Neuronal stem cell (in vitro differentiated cells): Measurements from ENCODE around the gene EFR3B.

Experiments
- DNase-seq: peaks from one replicate; pipeline ENCODE4 v3.0.0-alpha.2; 2013; ENCODE audit warnings: low spot score
- H2AFZ ChIP-seq: one replicate; pipeline ENCODE4 v1.6.1; 2013; ENCODE audit warnings: mild to moderate bottlenecking, low read length, inconsistent platforms
- H2AK5ac ChIP-seq: 2 replicates; pipeline ENCODE4 v1.6.1; 2013; ENCODE audit warnings: low read depth, mild to moderate bottlenecking, inconsistent platforms, low read length, moderate library complexity, mixed read lengths
- H2BK120ac ChIP-seq: 2 replicates; pipeline ENCODE4 v1.6.1; 2013; ENCODE audit warnings: low read depth, mild to moderate bottlenecking, inconsistent platforms, low read length, moderate library complexity, mixed read lengths
- H2BK12ac ChIP-seq: one replicate; pipeline ENCODE4 v1.6.1; 2013; ENCODE audit warnings: low read length, inconsistent platforms
- H2BK15ac ChIP-seq: 2 replicates; pipeline ENCODE4 v1.6.1; 2013; ENCODE audit warnings: mild to moderate bottlenecking, low read length, inconsistent platforms, mixed read lengths
- H2BK5ac ChIP-seq: one replicate; pipeline ENCODE4 v1.6.1; 2013; ENCODE audit warnings: inconsistent platforms, mild to moderate bottlenecking, low read length, moderate library complexity
- H3K14ac ChIP-seq: one replicate; pipeline ENCODE4 v1.6.1; 2013; ENCODE audit warnings: low read length, inconsistent platforms
- H3K18ac ChIP-seq: 2 replicates; pipeline ENCODE4 v1.6.1; 2013; ENCODE audit warnings: low read length, inconsistent platforms
- H3K23ac ChIP-seq: 2 replicates; pipeline ENCODE4 v1.6.1; 2013; ENCODE audit warnings: low read depth, mild to moderate bottlenecking, mixed read lengths, low read length, inconsistent platforms; ENCODE audit not compliant: poor library complexity
- H3K27ac ChIP-seq: replicated peaks from 3 replicates; pipeline ENCODE4 v1.5.1; 2013; ENCODE audit warnings: low read length, inconsistent platforms
- H3K27me3 ChIP-seq, 3 experiments: 2 replicates each; pipeline ENCODE4 v1.6.1; 2013; ENCODE audit warnings: low read length in 3 of 3, mild to moderate bottlenecking in 2 of 3, inconsistent platforms in 1 of 3, low read depth in 1 of 3, mixed read lengths in 1 of 3, moderate library complexity in 1 of 3; ENCODE audit not compliant: control insufficient read depth in 3 of 3, insufficient read depth in 3 of 3
- H3K36me3 ChIP-seq, 2 donors: replicated peaks in 1 of 2; 2 replicates each; pipeline ENCODE4 v1.6.1; 2013; ENCODE audit warnings: low read length in 2 of 2; ENCODE audit not compliant: control insufficient read depth in 2 of 2, insufficient read depth in 2 of 2
- H3K4ac ChIP-seq: 2 replicates; pipeline ENCODE4 v1.6.1; 2013; ENCODE audit warnings: inconsistent platforms, mild to moderate bottlenecking, low read length, moderate library complexity
- H3K4me1 ChIP-seq, 2 donors: 1 replicate in 1 of 2; 2 replicates in 1 of 2; pipeline ENCODE4 v1.6.1; 2013; ENCODE audit warnings: low read length in 2 of 2, low read depth in 1 of 2; ENCODE audit not compliant: control insufficient read depth in 2 of 2, insufficient read depth in 1 of 2
- H3K4me2 ChIP-seq: one replicate; pipeline ENCODE4 v1.6.1; 2013; ENCODE audit warnings: mild to moderate bottlenecking, low read length, inconsistent platforms; ENCODE audit not compliant: insufficient read depth, poor library complexity, severe bottlenecking
- H3K4me3 ChIP-seq, 2 donors: 2 replicates each; pipeline ENCODE4 v1.5.1; 2013; ENCODE audit warnings: low read length in 2 of 2, mild to moderate bottlenecking in 2 of 2, inconsistent platforms in 1 of 2, moderate library complexity in 1 of 2
- H3K79me1 ChIP-seq: one replicate; pipeline ENCODE4 v1.6.1; 2013; ENCODE audit warnings: low read depth, mild to moderate bottlenecking, inconsistent platforms, low read length, moderate library complexity
- H3K9ac ChIP-seq: one replicate; pipeline ENCODE4 v1.6.1; 2013; ENCODE audit warnings: mild to moderate bottlenecking, low read depth, low read length, inconsistent platforms; ENCODE audit not compliant: poor library complexity
- H3K9me3 ChIP-seq, 2 donors: replicated peaks in 1 of 2; 2 replicates each; pipeline versions ENCODE3 to v1.6.1; 2013; ENCODE audit warnings: low read length in 2 of 2, mild to moderate bottlenecking in 2 of 2, inconsistent platforms in 1 of 2, low read depth in 1 of 2, mixed read lengths in 1 of 2, moderate library complexity in 1 of 2; ENCODE audit not compliant: control insufficient read depth in 2 of 2, insufficient read depth in 1 of 2
- H4K8ac ChIP-seq: one replicate; pipeline ENCODE4 v1.6.1; 2013; ENCODE audit warnings: low read depth, mild to moderate bottlenecking, inconsistent platforms, low read length, moderate library complexity
- H4K91ac ChIP-seq: one replicate; pipeline ENCODE4 v1.6.1; 2013; ENCODE audit warnings: low read length, low read depth, mild to moderate bottlenecking, inconsistent platforms; ENCODE audit not compliant: poor library complexity
- WGBS, 2 donors: extraction: QIAGEN DNeasy Blood & Tissue Kit; methylation state at CpG; one replicate each; pipeline ENCODE4 v1.1.7; 2013; ENCODE audit warnings: missing lambda C conversion rate in 2 of 2, mixed read lengths in 1 of 2; ENCODE audit not compliant: insufficient read length in 2 of 2, insufficient replicate concordance in 1 of 2; ENCODE audit errors: extremely low coverage in 2 of 2; 5-methylcytosine and 5-hydroxymethylcytosine counted together

The EFR3B gene

DNA sequence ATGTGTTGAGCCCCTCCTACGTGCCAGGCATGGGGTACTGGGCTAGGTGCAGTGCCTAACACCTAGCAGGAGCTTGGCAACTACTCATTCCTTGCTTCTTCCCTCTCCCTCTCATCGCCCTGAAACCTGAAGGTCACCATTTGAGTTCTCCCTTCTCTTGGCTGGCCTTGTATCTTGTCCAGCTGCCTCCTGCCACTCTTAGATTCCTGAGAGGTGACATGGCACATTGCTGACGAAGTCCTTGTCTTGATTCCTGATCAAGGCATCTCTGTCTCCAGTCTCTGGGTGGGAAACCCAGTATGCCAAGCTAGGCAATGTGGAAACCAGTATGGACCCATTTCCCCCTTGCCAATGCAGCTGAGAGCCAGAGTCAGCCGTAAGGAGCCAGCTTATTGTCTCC is 9.0 kb upstream of the EFR3B start:
- H3K27ac ChIP-seq, result no peak overlapping the region
- H3K18ac ChIP-seq, result no peak overlapping the region
- no peaks in the 10 kb centered on the region for H3K79me1 ChIP-seq
- H3K9me3 ChIP-seq, result peaks cover 0 to 5% of the 10 kb centered on the region in 2 donors
- no peak overlapping the region for H4K8ac ChIP-seq
- no peak overlapping the region for H3K9ac ChIP-seq
- no peak overlapping the region for H3K23ac ChIP-seq
- peaks cover 3 to 8% of the 10 kb centered on the region in 2 donors for H3K4me1 ChIP-seq
- no peak overlapping the region for H2AK5ac ChIP-seq
- H2BK12ac ChIP-seq, result no peak overlapping the region
- no CpG with 5 or more reads among the region's 4 CpGs for WGBS, 2 donors
- no peak for DNase-seq
- H3K4me2 ChIP-seq, result no peak overlapping the region
- no peak overlapping the region for H3K14ac ChIP-seq
- H3K36me3 ChIP-seq, result no peaks in the 10 kb centered on the region
- no peak overlapping the region for H2BK120ac ChIP-seq
- no peak overlapping the region for H2BK5ac ChIP-seq
- no peak overlapping the region for H2BK15ac ChIP-seq
- H3K27me3 ChIP-seq, result peaks cover 0 to 32% (median 0%) of the 10 kb centered on the region in 3 experiments
- no peak overlapping the region for H3K4me3 ChIP-seq
- H2AFZ ChIP-seq, result no peak overlapping the region
- H4K91ac ChIP-seq, result no peak overlapping the region
- H3K4ac ChIP-seq, result no peak overlapping the region

DNA sequence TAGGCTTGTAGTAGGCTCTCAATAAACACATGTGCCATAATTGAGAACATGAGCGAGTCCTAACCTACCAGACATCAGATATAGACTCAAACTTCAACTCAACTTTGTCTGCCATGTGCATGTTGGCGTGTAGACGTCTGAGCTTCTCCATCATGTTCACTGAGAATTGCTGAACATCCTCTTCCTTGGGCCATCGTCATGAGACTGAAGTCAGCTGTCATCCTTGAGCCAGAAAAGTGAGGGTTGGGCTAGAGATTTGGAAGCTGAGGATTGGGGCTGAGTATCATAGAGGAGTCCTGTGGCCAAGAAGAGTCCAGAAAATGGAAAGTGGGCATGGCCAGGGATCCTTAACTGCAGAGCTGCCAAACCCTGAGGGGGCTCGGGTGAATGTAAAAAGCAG is 7.8 kb upstream of the EFR3B start:
- Histone ChIP-seq H3K36me3 (no peaks in the 10 kb centered on the region), H3K23ac (no peak overlapping the region), H3K79me1 (no peaks in the 10 kb centered on the region), H2AFZ (no peak overlapping the region), H3K27ac (no peak overlapping the region), H2BK12ac (no peak overlapping the region), H3K14ac (no peak overlapping the region), H4K8ac (no peak overlapping the region), H3K18ac (no peak overlapping the region), H3K9ac (no peak overlapping the region), H4K91ac (no peak overlapping the region), H2BK5ac (no peak overlapping the region), H2BK15ac (no peak overlapping the region), H3K4me3 (no peak overlapping the region), H3K9me3 (peaks cover 0 to 5% of the 10 kb centered on the region in 2 donors), H3K4me2 (no peak overlapping the region), H3K4me1 (peaks cover 3 to 8% of the 10 kb centered on the region in 2 donors), H3K4ac (no peak overlapping the region), H3K27me3 (peaks cover 0 to 43% (median 0%) of the 10 kb centered on the region in 3 experiments), H2AK5ac (no peak overlapping the region), H2BK120ac (no peak overlapping the region)
- no peak for DNase-seq
- no CpG with 5 or more reads among the region's 5 CpGs for WGBS, 2 donors

GRCh38 chr2:25035537-25036220 is 6.2 kb upstream of the EFR3B start:
- Histone ChIP-seq H3K4me2 (no peak overlapping the region), H3K36me3 (no peaks in the 10 kb centered on the region), H2AFZ (no peak overlapping the region), H2BK15ac (no peak overlapping the region), H2BK12ac (no peak overlapping the region), H3K27ac (no peak overlapping the region), H3K4ac (no peak overlapping the region), H3K4me3 (no peak overlapping the region), H3K79me1 (no peaks in the 10 kb centered on the region), H3K23ac (no peak overlapping the region), H2BK5ac (no peak overlapping the region), H3K27me3 (peaks cover 0 to 55% (median 2%) of the 10 kb centered on the region in 3 experiments), H2BK120ac (no peak overlapping the region), H3K18ac (no peak overlapping the region), H3K4me1 (peaks cover 3 to 8% of the 10 kb centered on the region in 2 donors), H4K91ac (no peak overlapping the region), H4K8ac (no peak overlapping the region), H3K14ac (no peak overlapping the region), H3K9me3 (peaks cover 0 to 5% of the 10 kb centered on the region in 2 donors), H3K9ac (no peak overlapping the region), H2AK5ac (no peak overlapping the region)
- no CpG with 5 or more reads among the region's 12 CpGs for WGBS, 2 donors
- no peak for DNase-seq

DNA sequence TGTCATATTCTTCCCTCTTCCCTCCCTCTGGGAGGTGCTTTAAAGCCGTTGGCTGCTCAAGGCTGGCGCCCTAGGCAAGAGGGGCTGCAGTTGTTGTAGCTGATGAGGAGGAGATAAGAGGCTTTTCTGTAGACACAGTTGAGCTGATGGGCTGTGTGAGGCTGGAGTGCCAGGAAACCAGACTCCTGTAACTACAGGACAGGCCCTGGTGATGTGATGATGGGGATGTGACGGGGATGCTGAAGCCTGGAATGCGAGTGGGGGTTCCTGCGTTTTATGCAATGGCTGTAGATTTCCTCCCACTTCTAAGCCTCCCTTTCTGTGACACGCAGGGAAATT is 5.7 kb upstream of the EFR3B start:
- H2BK120ac ChIP-seq, result no peak overlapping the region
- no peak overlapping the region for H3K9ac ChIP-seq
- no peak overlapping the region for H4K91ac ChIP-seq
- no peak overlapping the region for H3K14ac ChIP-seq
- no peak overlapping the region for H3K4me3 ChIP-seq
- no peak overlapping the region for H3K4ac ChIP-seq
- peaks cover 4 to 9% of the 10 kb centered on the region in 2 donors for H3K4me1 ChIP-seq
- peaks cover 0 to 57% (median 2%) of the 10 kb centered on the region in 3 experiments for H3K27me3 ChIP-seq
- H2AFZ ChIP-seq, result no peak overlapping the region
- H3K4me2 ChIP-seq, result no peak overlapping the region
- H3K9me3 ChIP-seq, result peaks cover 0 to 5% of the 10 kb centered on the region in 2 donors
- no peak overlapping the region for H2BK12ac ChIP-seq
- WGBS, 2 donors, result no CpG with 5 or more reads among the region's 6 CpGs
- DNase-seq, result no peak
- no peak overlapping the region for H3K27ac ChIP-seq
- H2AK5ac ChIP-seq, result no peak overlapping the region
- no peak overlapping the region for H4K8ac ChIP-seq
- H3K79me1 ChIP-seq, result no peaks in the 10 kb centered on the region
- H3K18ac ChIP-seq, result no peak overlapping the region
- H2BK5ac ChIP-seq, result no peak overlapping the region
- H2BK15ac ChIP-seq, result no peak overlapping the region
- H3K23ac ChIP-seq, result no peak overlapping the region
- H3K36me3 ChIP-seq, result no peaks in the 10 kb centered on the region
